Testis (tissue), 2 donors: ENCODE data around the gene LMNTD2.

ENCODE experiments used
- POLR2A ChIP-seq: fragments of 450-650 bp; IDR thresholded peaks from one replicate; pipeline ENCODE4 v1.6.1; 2017; ENCODE audit warnings: antibody characterized with exemption, mild to moderate bottlenecking, moderate library complexity
- TF ChIP-seq, protein P1 (sequence below), 3 experiments: fragments of 450-650 bp in 2 of 3; fragments of 200-600 bp in 1 of 3; sonication (generic) in 1 of 3; IDR thresholded peaks; one replicate each; pipeline ENCODE4 v1.5.1; 2016 to 2019; ENCODE audit warnings: antibody characterized with exemption in 3 of 3, mild to moderate bottlenecking in 2 of 3, moderate library complexity in 1 of 3

DNA sequence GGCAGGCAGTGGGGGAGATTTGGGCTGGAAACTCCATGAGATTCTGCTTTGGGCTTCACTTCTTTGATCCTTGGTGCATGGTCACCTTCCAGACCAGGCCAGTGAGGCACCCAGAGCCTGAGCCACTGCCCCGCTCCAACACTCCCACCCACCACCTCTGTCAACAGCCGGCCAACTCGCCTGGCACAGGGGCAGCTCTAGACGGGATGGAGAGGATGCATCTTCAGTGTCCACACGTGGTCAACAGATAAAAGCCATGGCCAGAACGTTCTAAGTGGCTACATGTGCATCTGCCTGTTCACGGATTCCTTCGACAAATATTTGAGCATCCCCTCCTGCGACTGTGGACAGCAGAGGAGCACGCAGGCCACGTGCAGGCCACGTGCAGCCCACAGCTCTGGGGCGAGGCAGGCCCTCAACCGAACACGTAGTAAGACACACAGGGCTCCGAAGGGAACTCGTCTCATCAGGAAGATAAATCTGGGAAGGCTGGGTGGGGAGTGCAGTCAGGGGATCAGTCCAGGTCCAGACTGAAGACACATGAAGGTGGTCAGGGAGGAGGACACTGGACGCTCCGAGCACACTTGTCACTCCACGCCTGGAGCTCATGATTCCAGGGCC lies 22.0 kb downstream of the LMNTD2 start:
- TF ChIP-seq, protein P1, sequence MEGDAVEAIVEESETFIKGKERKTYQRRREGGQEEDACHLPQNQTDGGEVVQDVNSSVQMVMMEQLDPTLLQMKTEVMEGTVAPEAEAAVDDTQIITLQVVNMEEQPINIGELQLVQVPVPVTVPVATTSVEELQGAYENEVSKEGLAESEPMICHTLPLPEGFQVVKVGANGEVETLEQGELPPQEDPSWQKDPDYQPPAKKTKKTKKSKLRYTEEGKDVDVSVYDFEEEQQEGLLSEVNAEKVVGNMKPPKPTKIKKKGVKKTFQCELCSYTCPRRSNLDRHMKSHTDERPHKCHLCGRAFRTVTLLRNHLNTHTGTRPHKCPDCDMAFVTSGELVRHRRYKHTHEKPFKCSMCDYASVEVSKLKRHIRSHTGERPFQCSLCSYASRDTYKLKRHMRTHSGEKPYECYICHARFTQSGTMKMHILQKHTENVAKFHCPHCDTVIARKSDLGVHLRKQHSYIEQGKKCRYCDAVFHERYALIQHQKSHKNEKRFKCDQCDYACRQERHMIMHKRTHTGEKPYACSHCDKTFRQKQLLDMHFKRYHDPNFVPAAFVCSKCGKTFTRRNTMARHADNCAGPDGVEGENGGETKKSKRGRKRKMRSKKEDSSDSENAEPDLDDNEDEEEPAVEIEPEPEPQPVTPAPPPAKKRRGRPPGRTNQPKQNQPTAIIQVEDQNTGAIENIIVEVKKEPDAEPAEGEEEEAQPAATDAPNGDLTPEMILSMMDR (IDR thresholded peaks at IDR 0.05), result no peak
- no peak for TF ChIP-seq POLR2A
